ENCODE data around the gene ANO3.

DNA sequence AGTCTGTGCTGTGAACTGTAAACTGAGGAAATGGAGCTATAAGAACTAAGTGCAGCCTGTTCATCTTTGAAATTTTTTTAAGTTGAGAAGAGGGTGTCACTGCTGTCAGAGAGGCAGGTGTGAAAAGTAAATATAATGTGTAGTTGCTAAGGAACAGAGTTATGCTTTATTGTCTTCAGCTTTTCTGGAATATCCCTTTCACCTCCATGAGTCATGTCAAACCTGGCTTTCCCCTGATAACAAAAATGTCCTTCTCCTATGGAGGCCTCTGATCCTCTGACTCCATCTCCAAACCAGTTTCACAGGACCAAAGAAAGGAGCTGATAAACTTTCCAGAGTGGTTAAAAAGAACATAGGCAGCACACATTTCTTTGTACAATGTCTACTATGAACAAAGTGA lies 252.9 kb downstream of the ANO3 start:
- TF ChIP-seq, protein P1, sequence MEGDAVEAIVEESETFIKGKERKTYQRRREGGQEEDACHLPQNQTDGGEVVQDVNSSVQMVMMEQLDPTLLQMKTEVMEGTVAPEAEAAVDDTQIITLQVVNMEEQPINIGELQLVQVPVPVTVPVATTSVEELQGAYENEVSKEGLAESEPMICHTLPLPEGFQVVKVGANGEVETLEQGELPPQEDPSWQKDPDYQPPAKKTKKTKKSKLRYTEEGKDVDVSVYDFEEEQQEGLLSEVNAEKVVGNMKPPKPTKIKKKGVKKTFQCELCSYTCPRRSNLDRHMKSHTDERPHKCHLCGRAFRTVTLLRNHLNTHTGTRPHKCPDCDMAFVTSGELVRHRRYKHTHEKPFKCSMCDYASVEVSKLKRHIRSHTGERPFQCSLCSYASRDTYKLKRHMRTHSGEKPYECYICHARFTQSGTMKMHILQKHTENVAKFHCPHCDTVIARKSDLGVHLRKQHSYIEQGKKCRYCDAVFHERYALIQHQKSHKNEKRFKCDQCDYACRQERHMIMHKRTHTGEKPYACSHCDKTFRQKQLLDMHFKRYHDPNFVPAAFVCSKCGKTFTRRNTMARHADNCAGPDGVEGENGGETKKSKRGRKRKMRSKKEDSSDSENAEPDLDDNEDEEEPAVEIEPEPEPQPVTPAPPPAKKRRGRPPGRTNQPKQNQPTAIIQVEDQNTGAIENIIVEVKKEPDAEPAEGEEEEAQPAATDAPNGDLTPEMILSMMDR (conservative IDR thresholded peaks at IDR 0.05; ENCODE audit: low read depth, low read length): no peak
- TF ChIP-seq EZH2 (IDR thresholded peaks at IDR 0.05; ENCODE audit: low read length, unreplicated experiment): no peak
- no peak for TF ChIP-seq EZH2phosphoT487 (IDR thresholded peaks at IDR 0.05; ENCODE audit: borderline replicate concordance, low read length)

All from PC-3 (cell line).